Activated gamma-delta T cell treated with anti-CD3 and anti-CD28 coated beads, Interleukin-2, amount 50 U/mL, for 16 hours (primary cell): ENCODE data around the gene ANKRD13B.
"Not testable (repeated sequence)": the region's sequence is repeated elsewhere in the genome, so short reads cannot be mapped to it uniquely, and the experiment has no call there.

Experiments used
- DNase-seq: peaks from one replicate; pipeline ENCODE4 v3.0.0-alpha.2; 2020; ENCODE audit warnings: low read depth

The ANKRD13B gene

DNA sequence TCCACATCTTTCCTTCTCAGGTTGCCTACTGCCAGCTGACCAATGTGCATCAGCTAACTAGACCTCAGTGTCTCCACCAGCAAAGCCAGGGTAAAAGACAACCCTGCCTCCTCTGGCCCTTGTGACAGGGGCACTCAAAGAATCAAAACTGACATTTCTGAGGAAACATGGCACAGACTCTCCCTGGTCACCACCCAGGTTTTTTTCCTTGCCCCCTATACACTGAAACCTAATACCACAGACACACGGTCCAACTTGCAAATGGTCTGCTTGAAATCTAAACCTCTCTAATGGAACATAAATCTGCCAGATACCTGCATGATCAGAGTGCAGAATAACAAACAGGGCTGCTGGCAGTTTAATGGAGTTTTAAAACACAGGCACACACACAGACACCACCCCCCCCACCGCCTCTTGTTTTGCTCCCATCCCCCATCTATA lies 49.3 kb downstream of the ANKRD13B start:
- DNase-seq: no peak

DNA sequence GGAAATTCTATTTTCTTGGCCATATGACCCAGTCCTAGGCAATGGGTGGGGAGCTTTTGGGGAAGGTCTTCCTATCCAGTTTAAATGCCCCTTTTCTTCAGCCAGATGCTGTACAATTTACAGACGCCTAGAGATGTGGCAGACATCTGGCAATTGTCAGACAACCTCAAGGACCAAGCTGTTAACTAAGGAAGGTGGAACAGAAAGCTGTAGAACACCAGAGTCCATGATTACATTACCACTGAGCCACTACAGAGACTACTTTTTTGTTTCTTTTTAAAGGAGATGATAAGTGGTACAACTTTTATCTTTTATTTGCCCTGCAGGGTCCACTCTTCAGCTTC lies 50.9 kb downstream of the ANKRD13B start:
- DNase-seq: no peak

DNA sequence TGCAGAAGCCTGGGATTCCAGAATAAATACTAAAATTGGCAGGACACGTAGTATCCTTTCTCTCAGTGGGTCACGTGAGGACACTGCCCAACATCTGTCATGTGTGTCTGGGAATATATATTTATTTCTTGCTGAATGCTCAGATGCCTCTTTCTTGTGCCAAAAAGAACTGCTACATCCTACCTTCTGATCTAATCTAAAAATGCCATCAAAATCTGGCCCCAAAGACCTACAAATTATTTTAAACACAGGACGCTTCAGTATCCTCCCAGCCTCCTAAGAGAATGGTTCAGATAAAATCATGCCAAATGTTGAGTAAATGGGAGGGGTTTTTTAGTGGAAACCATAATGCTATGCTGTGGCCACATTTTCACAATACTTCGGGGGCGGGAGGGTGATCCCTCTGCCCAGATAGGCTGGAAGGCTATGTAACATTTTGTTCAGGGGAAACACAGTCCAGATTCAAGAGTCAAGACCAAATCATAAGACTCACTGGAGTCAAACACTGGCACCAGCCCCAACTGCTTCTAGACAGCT lies 52.7 kb downstream of the ANKRD13B start:
- DNase-seq: no peak

DNA sequence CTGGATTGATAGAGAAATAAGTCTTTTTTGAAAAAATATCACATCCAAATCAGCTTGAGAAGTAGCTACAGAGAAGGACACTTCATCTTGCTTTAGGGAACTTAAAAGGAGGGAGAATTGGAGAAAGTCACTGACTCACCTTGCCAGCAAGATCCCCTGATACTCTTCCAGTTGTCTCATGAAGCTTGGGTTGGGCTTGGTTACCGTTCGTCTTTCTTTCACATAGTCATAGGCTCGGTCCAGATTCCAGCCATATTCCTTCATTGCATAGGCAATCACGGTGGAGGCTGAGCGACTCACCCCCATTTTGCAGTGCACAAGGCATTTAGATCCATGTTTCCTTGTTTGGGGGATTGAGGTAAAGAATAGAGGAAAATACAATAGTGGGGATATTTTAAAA lies 55.1 kb downstream of the ANKRD13B start:
- no peak for DNase-seq

DNA sequence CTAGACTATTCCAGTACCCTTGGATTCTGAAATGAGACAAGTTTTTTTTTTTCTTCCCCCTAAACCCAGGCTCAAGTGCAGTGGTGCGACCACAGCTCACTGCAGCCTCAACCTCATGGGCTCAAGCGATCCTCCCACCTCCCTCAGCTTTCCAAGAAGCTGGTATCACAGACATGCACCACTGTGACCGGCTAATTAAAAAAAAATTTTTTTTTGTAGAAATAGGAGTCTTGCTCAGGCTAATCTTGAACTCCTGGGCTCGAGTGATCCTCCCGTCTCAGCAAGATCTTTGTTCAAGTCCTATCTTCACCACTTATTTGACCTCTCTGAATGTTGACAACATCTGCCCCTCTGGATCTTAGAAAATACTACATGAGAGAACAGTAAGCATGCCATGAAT lies 56.4 kb downstream of the ANKRD13B start:
- DNase-seq: no peak

DNA sequence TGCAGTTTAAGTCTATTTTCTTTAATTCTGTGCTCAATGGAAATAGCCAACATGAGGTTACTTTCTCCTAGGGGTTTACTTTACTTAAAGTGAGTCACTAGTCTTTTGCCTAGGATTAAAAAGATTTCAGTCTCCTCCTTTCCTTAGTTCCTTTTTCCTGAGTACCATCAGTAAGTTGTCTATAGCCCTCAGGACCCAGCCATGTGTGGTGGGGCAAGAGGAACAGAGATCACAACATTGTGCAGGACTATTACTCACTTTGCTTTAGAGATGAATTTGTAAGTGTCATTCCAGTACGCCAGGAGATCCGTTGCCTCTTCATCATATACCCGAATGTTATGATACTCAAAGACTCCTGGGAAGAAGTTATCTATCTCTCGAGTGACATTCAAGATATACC lies 57.5 kb downstream of the ANKRD13B start:
- DNase-seq: no peak

DNA sequence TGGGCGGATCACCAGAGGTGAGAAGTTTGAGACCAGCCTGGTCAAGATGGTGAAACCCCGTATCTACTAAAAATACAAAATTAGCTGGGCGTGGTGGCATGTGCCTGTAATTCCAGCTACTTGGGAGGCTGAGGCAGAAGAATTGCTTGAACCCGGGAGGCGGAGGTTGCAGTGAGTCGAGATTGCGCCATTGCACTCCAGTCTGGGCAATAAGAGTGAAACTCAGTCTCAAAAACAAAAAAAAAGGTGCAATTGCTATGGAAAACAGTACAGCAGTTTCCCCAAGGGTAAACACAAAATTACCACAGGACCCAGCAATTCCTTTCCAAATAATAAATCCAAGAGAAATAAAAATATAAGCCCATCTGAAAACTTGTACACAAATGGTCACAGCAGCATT lies 59.0 kb downstream of the ANKRD13B start:
- not testable (repeated sequence) for DNase-seq

DNA sequence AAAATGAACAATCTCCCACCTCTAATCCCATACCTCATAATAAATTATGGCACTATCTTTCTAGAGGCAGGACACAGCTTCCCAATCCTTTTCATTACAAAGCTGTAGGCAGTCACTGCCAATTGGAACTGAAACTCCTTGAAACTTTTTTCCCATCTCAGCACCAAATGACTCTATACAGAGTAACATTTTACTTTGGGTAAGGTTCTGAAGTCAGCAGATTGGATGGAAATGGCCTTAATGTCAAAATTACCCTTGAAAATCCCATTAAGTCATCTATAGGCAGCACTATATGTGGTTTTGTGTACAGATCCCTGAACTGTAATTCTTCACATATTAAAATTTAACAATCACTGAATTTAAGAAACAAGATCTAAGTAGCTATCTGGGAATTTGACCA lies 60.0 kb downstream of the ANKRD13B start:
- no peak for DNase-seq

DNA sequence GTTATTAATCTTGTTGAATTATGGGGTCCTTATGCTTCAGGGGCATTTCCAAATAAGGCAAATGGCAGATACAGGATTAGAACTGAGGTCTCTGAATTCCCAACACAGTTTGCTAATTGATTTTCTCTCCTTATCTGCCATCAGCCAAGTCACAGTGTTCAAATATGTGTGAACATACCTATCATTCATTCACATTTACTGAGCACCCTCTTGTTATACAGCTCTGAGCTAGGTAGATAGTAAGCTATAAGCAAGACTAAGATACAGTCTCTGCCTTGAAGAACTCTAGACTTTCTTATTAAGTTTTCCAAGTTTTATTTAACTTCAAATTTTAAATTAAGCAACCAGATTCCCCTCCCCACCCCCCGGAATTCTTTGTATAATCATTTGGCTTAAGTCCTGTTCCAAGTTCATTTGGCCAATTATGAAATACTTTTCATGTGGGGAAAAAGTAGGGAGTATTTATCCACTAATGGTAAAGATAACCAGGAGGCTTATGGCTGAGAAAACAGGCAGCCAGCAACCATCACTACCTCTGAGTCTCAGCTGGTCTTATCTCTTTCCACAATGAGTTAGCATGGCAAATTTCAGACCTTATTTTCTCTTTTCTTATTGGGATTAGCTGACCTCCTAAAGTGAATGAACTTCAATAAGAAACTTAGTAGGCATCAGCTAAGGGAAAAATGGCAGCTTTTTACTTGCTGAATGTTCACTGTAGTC lies 61.2 kb downstream of the ANKRD13B start:
- DNase-seq: no peak

DNA sequence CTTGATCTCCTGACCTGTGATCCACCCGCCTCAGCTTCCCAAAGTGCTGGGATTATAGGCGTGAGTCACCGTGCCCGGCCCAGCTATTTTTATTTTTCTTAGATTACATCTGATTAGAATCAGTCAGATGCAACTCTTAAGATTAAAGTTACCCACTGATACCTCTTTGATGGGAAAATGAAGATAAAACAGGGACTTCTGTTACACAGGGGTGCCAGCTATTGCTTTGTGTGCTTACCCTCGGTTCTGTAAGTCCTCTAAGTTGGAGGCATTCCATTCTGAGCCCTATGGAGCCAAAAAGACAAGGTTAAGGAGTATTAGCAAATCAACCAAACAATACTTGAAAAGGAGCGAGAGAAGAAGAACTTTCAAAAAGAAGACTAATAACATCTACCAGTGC lies 62.4 kb downstream of the ANKRD13B start:
- DNase-seq: no peak

DNA sequence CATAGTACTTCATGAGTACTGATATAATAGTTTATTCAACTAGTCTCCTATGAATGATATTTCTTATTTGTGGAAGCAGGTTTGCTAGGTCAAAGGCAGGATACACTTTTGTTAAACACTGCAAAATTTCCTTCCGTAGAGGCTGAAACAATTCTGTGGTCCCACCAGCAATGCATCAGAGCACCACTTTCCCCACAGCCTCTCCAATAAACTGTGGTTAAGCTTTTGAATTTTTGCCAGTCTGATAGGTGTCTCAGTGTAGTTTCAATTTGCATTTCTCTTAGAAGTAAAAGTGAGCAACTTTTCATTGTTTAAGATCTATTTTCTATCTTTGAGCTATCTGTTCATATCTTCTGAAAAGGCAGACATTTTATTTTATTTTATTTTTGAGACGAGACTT lies 66.2 kb downstream of the ANKRD13B start:
- DNase-seq: no peak

DNA sequence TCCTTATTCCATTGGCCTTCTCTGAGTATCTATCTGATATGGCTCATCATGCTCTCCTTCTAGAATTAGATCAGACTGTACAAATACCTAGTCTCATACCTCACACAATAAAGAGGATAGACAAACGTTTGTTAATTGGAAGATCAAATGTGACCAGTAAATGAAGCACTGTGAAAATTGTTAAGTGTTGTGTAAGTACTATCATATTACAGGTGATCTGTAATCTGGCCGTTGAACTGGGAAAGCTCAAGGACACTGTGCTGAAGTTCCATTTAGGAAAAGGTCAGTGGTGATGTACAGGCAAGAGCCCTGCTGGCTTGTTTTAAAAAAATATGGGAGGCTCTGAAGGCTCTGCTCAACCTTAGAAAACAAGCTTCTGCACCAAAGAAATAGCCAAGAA lies 68.3 kb downstream of the ANKRD13B start:
- no peak for DNase-seq

DNA sequence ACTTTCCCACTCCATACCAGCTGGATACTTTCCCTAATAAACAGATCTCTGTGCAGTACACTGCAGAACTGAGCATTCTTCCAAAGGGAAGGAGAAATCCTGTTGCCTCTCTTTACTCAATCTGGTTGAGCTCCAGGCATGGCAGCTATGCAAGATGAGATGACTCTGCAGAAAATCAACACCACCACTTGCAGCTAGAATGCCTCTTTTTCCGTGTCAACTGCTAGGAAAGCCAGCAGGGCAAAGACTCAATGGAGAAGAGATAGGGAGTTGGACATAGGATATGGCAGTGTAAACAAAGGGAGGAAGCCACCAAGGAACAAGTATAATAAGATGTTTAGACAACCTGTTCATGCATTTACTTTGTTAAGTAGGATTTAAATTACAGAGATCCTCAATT lies 70.2 kb downstream of the ANKRD13B start:
- DNase-seq: no peak
